GM12801 (cell line): ENCODE results near the gene CACNB4.

ENCODE experiments used
- TF ChIP-seq, protein P1 (sequence below): IDR thresholded peaks from one replicate; pipeline ENCODE4 v1.5.1; 2011; ENCODE audit warnings: control low read depth; ENCODE audit not compliant: insufficient read length; ENCODE audit errors: extremely low read depth

Gene CACNB4

DNA sequence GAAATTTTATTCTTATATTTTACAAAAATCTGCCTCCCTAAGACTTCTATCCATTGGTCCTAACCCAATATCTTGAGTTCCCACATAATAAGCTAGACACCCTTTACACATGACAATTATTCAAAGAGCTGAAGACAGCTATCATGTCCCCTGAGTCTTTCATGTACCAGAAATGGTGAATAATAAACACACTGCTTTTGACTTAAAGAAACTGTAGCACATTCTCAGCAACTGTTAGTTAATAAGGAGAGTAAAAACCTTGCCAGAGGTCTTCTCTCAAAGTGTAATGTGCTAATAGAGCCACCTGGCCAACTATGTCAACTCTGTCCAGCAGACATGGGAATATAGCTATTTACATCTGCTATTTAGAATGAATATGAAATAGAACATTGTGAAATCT lies 160.9 kb downstream of the CACNB4 start:
- TF ChIP-seq, protein P1, sequence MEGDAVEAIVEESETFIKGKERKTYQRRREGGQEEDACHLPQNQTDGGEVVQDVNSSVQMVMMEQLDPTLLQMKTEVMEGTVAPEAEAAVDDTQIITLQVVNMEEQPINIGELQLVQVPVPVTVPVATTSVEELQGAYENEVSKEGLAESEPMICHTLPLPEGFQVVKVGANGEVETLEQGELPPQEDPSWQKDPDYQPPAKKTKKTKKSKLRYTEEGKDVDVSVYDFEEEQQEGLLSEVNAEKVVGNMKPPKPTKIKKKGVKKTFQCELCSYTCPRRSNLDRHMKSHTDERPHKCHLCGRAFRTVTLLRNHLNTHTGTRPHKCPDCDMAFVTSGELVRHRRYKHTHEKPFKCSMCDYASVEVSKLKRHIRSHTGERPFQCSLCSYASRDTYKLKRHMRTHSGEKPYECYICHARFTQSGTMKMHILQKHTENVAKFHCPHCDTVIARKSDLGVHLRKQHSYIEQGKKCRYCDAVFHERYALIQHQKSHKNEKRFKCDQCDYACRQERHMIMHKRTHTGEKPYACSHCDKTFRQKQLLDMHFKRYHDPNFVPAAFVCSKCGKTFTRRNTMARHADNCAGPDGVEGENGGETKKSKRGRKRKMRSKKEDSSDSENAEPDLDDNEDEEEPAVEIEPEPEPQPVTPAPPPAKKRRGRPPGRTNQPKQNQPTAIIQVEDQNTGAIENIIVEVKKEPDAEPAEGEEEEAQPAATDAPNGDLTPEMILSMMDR: no peak

DNA sequence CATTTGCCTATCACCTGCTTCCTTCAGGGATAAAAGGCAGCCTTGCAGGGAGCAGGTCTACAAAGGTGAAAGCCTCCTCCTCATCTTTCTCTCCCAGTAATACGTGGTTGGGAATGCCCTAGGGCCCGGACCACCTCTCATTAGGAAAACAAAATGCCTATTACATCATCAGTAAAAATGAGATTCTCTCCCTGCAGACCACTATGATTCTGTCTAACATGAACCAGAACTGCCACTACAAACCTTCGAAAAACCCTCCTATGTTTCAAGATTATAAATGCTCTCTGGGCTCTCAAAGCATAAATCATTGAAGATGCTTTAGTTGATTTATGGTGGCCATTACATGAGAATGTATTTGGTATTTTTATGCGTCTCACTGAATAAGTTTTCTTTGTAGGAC lies 162.2 kb downstream of the CACNB4 start:
- TF ChIP-seq, protein P1: no peak

DNA sequence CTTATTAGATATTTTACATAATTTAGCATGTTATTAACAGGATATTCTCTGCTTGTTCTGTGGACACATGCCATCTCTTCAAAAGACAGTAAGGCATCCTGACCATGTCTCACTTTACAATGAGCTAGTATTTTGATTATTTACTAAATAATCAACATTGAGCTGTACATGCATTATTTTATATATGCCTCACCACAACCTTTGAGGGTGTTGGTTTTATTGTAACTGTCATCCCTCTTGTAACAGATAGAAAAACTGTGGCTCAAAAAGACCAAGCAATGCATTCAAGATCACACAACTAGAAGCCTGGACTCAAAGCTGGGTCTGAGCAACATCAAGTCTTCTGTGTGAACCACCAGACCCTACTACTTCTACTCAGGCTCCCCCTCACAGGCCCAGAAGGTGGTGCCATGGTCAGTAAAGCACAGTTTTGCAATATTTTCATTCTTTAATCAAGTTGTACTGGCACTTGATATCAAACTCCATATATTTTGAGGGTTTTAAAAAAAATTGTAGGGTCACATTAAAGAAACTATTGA lies 165.5 kb downstream of the CACNB4 start:
- TF ChIP-seq, protein P1: no peak

DNA sequence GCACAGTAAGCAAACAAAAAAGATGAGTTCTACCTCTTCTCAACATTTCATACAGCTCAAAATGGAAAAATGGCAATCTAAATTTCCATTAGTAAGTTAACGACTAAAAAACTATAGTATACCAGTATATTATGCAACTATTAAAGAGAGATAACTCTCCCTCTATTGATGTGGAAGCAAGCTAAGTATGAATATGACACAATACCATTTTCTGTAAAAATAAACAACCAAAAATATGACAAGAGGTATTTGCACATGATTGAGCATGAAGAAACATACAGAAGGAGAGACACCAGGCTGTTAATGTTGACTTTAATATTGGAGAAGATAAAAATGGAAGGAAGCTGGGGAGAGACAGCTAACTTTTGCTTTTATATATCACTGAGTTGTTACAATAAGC lies 167.1 kb downstream of the CACNB4 start:
- TF ChIP-seq, protein P1: no peak

DNA sequence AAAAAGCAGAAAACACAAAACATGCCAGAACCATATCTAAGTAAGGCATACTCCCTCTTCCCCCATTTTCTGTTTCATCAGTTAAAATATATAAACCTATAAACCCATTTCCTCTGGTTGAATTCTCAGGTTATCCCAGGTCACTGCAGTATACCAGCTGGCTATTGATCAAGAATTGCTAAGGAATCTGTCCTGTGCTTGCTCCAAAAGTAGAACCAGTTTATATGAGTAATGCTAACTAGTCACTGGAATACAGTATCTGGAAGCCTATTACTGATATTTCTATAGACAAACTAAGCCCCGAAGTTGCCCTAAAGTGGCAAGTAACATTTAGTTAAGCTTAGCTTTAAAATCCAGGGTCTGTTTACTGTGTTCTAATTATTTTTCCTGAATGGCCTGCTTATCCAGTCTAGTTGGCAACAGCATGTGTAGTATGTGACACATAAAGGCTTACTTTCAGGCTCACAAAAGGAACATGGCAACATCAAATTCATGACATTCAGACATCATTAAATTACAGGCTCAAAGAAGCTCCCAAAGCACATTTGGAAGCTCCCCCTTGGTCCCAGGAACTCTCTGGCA lies 167.7 kb downstream of the CACNB4 start:
- TF ChIP-seq, protein P1: no peak

DNA sequence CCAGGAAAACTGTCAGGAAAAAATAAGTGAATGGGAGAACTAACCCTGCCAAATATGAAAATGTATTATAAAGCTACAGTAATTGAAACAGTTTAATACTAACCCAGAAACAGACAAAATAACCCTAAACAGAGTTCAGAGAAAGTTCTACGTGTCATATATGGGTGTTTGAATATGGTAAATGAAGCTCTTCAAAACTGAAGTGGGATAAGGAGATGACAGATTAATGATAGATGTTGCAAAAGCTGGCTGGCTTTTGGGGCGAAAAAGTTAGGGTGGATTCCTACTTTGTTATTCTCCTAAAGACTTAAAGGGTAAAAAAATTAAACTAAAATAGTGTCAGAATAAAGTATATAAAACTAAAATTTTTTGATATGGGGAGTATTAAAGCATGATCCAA lies 168.8 kb downstream of the CACNB4 start:
- TF ChIP-seq, protein P1: no peak

DNA sequence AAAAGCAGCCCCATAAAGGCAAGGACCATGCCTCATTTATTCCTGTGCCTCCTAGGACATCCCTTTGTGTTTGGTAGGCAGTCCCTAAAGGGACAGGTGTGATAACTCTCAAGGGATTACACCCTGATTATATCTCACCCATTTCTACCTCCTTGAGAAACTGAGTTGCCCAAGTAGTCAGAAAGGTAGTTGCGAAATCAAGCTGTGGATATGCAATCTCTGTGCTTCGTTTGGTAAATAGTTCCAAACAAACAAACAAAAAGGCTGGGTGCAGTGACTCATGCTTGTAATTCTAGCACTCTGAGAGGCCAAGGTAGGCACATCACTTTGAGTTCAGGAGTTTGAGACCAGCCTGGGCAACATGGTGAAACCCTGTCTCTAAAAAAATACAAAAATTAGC lies 170.5 kb downstream of the CACNB4 start:
- TF ChIP-seq, protein P1: no peak
